Measurements from ENCODE around the gene ABCC10.

The ABCC10 gene

GRCh38 chr6:43467752-43468151 is 40.4 kb downstream of the ABCC10 start:
- in situ Hi-C loops (cut with MboI; ENCODE audit: low sequenced_read_pairs) = no loop called here

- in situ Hi-C loops (cut with MboI; ENCODE audit: low sequenced_read_pairs) = no loop called here
These were observed 40.9 kb downstream of the ABCC10 start for GRCh38 chr6:43468240-43468639.

DNA sequence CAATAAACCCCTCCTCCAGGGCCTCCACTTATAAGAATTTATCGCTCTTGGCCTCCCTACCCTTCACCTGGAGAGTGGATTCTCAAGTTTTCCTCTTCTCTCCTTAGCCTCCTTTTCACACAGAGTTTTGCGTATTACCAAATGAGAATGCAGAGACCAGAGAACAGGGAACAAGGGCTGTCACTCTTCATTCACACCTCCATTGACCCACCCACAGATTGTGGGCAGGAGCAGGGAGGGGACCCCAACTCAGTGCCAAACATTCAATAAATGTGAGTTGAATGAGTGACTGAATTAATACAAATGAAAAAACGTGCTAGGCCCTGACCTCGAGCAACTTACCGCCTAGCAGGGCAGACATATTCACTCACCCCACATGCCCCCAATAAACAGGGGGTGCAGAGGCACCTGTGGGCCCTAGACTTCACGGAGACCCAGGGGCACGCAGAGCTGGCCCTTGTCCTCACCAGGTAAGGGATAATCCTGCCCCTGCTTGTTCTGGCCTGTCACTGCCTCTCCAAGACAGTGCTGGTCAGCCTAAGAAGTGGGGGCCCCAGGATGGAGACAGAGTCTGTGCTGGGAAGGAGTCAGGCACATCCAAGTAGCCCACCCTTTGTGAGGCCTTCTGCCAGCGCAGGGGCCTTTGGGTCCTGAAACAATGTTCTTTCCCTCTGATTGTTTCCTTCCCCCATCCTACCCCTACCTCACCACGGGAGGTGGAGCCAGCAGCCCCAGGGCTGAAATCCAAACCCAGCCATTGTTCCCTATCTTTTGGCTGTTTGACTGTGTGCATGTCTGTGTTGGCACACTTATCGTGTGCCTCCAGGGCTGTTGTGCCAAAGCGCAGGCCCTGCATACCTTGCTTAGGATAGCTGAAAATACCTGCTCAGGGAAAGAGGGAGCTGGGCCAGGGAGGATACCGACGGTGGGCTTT is 41.7 kb downstream of the ABCC10 start:
- in situ Hi-C loops (cut with MboI; ENCODE audit: low sequenced_read_pairs) = no loop called here

DNA sequence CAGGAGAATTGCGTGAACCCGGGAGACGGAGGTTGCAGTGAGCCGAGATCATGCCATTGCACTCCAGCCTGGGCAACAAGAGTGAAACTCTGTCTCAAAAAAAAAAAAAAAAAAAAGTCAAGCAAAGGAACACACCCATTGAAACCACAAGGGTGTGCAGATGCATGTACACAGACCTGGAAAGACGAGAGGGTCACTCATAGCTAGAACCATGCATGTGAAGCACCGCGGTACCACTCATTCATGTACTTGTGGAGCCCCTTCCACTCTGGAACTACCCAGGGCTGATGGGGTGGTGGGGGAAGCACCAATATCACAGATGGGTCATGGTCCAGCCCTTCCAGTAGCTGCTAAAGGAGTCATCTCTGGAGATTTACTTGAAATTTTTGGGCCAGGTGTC is 42.6 kb downstream of the ABCC10 start:
- in situ Hi-C loops (cut with MboI; ENCODE audit: low sequenced_read_pairs) = no loop called here

DNA sequence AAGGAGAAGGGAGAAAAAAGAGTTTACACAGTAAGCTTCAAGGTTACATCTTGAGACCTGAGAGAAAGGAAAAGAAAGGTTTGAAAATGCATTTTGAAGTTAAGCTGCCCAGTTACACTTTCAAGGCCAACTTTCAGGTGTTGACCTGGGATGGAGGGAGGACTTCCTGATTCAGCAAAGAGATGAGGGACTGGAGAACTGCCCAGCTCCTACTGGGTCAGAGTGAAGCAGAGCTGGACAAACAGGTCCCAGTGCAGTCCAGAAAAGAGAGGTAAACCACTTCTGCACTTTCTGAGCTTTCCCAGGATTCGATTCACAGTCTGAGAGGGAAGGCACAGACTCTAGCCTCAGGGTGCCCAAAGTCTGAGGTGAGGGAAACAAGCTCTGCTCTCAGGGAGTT is 44.1 kb downstream of the ABCC10 start:
- in situ Hi-C loops (cut with MboI; ENCODE audit: low sequenced_read_pairs) = no loop called here

DNA sequence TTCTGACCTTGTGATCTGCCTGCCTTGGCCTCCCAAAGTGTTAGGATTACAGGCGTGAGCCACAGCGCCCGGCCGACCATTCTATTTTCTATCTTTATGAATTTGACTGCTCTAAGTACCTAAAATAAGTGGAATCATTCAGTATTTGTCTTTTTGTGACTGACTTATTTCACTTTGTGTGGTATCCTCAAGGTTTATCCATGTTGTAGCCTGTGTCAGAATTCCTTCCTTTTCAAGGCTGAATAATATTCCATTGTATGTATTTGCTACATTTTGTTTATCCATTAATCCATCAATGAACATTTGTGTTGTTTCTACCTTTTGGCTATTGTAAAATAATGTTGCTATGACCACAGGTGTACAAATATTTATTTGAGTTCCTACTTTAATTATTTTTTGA is 45.2 kb downstream of the ABCC10 start:
- in situ Hi-C loops (cut with MboI; ENCODE audit: low sequenced_read_pairs) = no loop called here

DNA sequence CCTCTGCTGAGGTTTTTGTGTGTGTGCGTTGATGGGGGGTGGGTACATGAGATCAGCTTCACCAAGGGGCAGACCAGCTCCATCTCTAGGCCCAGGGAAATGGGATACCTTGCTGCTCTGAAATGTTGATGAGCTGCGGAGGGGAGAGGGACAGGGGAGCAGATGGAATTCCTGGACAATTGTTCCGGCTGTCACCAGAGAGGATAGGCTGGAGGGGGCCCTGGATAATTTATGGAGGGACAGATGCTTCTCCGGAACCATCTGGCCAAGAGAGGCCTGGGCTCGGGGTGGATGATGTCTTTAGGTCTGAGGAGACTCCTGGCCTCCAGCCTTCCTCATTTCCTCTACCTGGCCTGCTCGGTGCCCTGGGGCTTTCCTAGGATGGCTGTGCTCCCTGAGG is 48.2 kb downstream of the ABCC10 start:
- in situ Hi-C loops (cut with MboI; ENCODE audit: low sequenced_read_pairs) = no loop called here

- in situ Hi-C loops (cut with MboI; ENCODE audit: low sequenced_read_pairs) = no loop called here
These were observed 49.4 kb downstream of the ABCC10 start for GRCh38 chr6:43476746-43477145.

DNA sequence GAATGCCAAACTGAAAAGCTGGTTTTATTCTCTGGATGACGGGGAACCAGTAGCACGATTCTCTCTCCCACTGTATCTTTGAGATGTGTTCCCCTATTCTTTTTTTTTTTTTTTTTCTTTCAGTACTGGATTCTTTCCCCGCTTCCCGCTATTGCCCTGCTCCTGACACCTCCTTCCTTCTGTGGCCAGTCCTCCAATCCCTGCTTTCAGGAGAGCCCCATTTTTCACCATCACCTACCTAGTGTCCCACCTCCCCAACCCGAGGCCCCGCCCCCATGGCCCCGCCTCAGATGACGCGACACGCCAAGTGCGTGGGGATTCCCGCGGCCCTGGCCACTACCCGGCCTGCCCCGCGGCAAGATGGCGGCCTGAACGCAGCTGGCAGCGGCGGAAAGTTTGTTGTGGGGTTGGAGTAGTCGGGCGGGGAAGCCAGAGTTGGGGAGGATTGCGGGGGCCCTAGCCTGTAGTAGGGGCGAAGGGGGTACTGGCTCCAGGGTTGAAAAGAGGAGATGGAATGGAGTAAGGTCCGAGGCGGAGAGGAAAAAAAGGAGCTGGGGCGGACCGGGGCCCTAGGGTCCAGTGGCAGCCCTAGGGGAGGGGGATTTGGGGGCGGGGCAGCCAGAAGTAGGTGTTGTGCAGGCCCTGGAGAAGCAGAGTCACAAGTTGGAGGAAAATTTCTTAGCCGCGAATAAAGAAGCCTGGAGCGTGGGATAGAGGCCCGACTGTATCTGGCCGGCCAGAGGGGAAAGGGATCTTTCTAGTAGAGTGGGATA is 50.1 kb downstream of the ABCC10 start, which contains the start of gene TJAP1:
TSS of gene TJAP1 (plus strand) at position 336 of the 773 bp plus-strand sequence. CDS start 21,432 bp downstream, outside the sequence.
- in situ Hi-C loops (cut with MboI; ENCODE audit: low sequenced_read_pairs) = no loop called here

DNA sequence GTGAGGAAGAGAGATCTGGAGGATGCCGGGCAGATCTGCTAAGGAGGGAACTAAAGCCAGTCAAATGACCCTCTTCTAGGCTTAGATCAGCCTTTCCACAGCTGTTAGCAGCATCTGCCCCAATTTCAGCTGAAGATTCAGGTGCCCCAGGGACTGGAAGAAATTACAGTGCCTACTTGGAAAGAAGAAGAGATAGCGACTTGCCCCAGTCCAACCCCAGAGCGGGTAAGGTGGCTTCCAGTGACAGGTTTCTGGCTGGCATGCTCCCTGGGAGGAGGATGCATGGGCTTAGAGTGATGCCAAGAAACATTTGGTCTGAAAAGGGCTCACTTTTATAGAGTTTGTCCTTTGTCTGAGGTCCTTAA is 50.6 kb downstream of the ABCC10 start:
- in situ Hi-C loops (cut with MboI; ENCODE audit: low sequenced_read_pairs) = no loop called here

DNA sequence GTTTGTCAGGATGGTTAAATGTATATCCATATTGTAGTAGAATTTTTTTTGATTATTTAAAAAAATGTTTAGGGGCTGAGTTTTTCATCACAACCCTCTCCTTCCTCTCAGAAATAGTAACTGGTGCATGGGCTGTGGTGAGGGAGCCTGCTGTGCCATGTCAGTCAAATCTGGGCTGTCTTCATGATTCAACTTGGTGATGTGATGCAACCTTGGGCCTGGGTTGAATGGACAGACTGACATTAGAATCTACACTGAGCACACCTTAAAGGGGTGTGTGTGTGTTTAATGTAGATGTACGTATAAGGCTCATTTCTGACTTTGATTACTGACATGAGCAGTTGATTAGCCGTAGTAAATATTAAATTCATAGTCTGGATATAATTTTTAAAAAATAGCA is 53.7 kb downstream of the ABCC10 start:
- in situ Hi-C loops (cut with MboI; ENCODE audit: low sequenced_read_pairs) = no loop called here

- in situ Hi-C loops (cut with MboI; ENCODE audit: low sequenced_read_pairs) = no loop called here
These were observed 54.4 kb downstream of the ABCC10 start for GRCh38 chr6:43481591-43482236.

DNA sequence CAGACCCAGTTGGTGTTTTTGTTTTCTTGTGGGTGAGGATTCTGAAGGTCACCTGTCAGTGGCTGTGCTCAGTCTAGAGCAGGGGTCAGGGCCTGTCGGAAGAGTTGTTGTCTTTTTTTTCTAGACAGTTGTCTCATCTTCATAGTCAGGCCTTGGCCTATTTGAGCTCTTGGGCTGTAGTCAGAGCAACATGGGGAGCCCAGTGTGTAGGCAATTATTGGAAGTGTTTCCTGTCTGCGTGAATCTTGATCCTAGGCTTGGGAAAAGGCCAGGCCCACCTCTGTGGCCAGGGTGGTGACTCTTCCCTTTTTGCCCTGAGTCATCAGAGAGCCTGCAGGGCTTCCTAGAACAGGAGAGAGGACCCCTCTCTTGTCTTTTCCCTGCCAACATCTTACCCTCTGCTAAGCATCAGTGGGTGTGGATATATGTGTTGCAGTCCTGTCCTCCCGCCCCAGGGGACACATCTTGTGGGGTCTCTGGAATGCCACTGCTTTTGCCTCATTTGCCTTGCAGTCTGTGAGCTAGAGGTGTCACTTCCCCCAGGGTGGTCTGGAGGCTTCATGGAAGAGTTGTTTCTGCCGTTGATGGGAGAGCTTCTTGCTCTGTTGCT is 61.4 kb downstream of the ABCC10 start:
- in situ Hi-C loops (cut with MboI; ENCODE audit: low sequenced_read_pairs) = no loop called here

DNA sequence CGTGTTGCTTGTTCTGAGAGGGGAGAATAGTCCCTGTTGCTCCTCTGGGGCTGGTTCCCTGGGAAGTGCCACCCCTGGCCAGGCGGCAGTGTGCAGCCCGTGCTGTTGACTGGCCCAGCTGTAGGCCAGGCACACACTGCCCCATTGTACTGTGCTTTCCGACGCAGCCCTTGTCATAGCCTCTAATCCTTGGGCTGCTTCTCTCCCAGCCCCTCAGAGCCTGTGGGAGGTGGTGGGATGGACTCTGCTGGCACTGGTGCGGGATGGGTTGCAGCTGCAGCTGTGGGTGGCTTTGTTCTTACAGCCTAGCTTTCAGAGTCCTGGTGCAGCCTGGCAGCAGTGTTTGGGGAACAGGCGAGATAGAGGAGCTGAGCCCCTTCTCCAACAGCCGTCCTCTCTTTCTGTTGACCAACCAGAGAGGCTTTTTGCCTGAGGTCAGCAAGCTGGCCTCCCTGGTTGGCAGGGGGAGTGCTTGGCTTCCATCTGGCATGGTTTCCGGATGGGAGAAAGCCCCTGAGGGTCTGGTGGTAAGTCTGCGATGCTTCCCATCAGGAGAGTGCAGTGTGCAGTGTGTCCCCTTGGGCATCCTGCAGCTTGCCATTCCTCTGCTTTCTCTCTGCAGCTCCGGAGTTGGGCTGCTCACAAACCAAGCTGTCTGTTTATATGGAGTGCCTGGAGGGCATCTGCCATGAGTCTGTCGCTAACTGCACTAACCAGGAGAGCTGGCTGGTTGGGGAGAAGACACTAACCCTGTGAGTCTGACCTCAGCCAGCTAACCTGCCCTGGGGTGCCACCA is 62.1 kb downstream of the ABCC10 start:
- in situ Hi-C loops (cut with MboI; ENCODE audit: low sequenced_read_pairs) = no loop called here

DNA sequence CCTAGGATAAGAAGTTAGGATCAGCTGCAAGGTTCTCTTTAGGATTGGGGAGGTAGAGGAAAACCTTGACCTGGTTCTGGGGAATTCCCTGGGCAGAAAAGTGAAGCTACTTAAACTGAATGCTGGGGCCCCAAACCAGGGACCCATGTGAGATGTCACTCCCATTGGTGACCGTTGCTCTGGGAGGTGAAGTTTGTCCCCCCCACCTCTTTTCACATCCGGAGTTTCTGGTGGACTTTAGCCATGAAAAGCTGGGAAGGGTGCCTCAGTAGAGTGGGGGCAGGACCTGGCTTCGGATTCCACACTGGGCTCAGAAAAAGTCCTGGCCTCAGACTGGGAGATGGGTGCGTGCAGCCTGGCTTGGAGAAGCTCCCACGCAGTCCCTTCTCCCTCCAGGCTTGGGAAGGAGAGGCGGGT is 63.2 kb downstream of the ABCC10 start:
- in situ Hi-C loops (cut with MboI; ENCODE audit: low sequenced_read_pairs) = no loop called here

DNA sequence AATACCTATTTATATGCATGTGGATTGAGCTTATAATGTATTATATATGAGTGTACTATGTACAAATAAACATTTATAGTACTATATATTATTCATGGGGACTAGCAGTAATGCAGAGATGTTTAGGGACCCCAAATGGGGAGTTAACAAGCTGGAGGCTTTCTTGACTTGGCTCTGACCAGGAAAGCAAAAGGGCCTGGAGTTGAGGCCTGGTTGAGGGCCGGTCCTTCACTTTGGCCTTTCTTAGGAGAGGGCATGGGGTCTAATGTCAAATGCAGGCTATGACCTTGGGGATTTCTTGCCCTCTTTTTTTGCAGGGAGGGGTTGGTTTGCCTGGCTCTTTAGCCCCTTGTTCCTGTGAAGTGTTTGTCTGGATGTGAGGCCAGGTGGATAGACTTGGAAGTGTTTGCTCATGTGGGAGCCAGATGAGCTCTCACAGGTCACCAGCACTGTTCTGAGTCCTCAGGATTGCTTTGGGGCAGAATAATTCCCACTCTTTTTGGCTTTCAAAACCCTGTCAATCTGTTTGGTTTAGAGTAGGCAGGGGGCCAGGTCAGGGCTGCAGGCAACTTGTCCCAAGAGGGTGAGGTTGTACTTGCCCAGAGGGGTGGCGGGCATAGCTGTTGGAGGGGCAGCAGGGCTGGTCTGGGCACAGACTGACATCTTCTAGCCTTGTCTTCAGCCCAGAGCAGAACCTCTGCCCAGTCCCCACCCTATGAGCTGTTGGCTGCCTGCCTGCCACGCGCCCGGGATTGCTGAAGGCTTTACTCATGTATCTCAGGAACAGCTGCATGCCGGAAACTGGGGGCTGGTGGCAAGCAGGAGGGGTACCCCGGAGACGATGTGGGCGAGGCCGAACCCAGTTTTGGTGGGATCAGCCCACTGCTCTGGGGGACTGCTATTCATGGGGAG is 64.7 kb downstream of the ABCC10 start:
- in situ Hi-C loops (cut with MboI; ENCODE audit: low sequenced_read_pairs) = no loop called here

DNA sequence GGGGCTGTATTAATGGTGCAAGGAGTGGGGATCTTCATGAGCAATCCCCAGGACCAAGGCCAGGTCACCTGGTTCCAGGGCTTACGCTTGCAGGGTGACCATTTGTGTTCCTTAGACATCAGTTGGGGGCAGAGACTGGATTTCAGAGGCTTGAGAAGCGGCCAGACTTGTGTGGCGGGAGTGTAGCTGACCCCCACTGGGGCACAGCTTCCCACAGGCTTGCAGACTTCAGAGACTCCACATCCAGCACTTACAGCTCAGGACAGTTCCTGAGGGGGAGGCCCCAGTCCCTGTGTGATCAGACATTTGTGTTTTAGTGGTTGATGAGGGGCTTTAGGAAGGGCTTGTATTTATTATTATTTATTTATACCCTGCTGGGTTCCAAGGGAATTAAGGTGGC is 65.3 kb downstream of the ABCC10 start:
- in situ Hi-C loops (cut with MboI; ENCODE audit: low sequenced_read_pairs) = no loop called here

DNA sequence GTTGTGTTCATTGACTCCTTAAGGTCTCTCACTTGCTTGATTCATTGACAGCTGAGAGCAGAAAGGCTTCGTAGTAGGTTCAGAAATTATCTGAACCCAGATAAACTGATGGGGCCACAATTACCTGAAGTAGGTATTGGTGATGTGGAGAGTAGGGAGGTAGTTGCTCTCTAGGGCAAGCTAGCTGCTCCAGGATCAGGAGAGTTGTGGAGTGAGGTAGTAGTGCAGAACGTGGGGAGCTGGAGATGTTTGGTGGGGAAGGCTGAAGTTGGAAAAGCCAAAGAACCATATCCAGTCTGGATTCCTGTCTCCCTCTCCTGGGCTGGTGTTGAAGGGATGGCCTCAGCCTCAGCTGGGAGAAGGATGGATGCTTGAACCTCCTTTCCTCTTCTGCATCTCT is 65.9 kb downstream of the ABCC10 start:
- in situ Hi-C loops (cut with MboI; ENCODE audit: low sequenced_read_pairs) = no loop called here

DNA sequence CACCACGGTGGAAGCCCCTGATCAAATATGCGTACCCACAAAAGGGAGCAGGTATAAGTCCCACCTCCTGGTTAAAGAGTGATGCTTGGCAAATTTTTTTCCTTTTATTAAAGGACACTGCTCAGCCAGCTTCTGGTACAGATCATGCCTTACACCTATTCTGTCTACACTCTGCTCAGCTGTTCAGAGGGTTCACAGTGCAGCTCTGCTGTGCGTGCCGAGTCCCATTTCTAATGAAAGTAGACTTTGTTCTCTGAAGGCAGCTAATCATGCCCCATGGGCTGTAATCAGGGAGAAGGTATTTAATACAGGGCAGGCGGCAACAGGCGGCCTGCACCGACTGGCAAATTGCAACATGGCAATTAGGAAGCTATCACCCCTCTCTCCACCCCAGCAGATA is 66.5 kb downstream of the ABCC10 start:
- in situ Hi-C loops (cut with MboI; ENCODE audit: low sequenced_read_pairs) = no loop called here
